Measurements from ENCODE around the gene ZCRB1.
A peak's percentile ranks its signal among the peaks of the same experiment; 100 is the strongest.

GRCh38 chr12:42296503-42297109 is 29.3 kb downstream of the ZCRB1 start:
- TF ChIP-seq, protein P1, sequence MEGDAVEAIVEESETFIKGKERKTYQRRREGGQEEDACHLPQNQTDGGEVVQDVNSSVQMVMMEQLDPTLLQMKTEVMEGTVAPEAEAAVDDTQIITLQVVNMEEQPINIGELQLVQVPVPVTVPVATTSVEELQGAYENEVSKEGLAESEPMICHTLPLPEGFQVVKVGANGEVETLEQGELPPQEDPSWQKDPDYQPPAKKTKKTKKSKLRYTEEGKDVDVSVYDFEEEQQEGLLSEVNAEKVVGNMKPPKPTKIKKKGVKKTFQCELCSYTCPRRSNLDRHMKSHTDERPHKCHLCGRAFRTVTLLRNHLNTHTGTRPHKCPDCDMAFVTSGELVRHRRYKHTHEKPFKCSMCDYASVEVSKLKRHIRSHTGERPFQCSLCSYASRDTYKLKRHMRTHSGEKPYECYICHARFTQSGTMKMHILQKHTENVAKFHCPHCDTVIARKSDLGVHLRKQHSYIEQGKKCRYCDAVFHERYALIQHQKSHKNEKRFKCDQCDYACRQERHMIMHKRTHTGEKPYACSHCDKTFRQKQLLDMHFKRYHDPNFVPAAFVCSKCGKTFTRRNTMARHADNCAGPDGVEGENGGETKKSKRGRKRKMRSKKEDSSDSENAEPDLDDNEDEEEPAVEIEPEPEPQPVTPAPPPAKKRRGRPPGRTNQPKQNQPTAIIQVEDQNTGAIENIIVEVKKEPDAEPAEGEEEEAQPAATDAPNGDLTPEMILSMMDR (IDR thresholded peaks at IDR 0.05; ENCODE audit: low read depth, low read length) = peak; percentile 56
- no peak for TF ChIP-seq EZH2phosphoT487 (IDR thresholded peaks at IDR 0.05; ENCODE audit: low read depth)

Data from OCI-LY3 (cell line).